Memory B cell (primary cell): ENCODE results near the gene RPS6KA2.
A peak's percentile ranks its signal among the peaks of the same experiment; 100 is the strongest.
"Not testable (repeated sequence)": the region's sequence is repeated elsewhere in the genome, so short reads cannot be mapped to it uniquely, and the experiment has no call there.

Experiments used
- ATAC-seq: fragments of 150-1000 bp; cut with Tn5 transposase; 2 replicates; pipeline ENCODE4 v1.10.0; 2021; ENCODE audit warnings: low read depth, mild to moderate bottlenecking, moderate library complexity
- DNase-seq, 2 donors: peaks; one replicate each; pipeline ENCODE4 v3.0.0; 2022; ENCODE audit warnings: low spot score in 2 of 2
- H3K27ac Mint-ChIP-seq: one replicate; pipeline ENCODE4 v1.8.0; 2022; ENCODE audit warnings: mild to moderate bottlenecking, moderate library complexity, mixed read lengths
- H3K27me3 Mint-ChIP-seq: one replicate; pipeline ENCODE4 v1.8.0; 2022; ENCODE audit warnings: mixed read lengths
- H3K36me3 Mint-ChIP-seq: one replicate; pipeline ENCODE4 v1.8.0; 2022; ENCODE audit warnings: mild to moderate bottlenecking, mixed read lengths
- H3K4me1 Mint-ChIP-seq: one replicate; pipeline ENCODE4 v1.8.0; 2022; ENCODE audit warnings: mixed read lengths
- H3K4me3 Mint-ChIP-seq: one replicate; pipeline ENCODE4 v1.8.0; 2022; ENCODE audit warnings: mild to moderate bottlenecking, moderate library complexity, mixed read lengths
- H3K9me3 Mint-ChIP-seq: one replicate; pipeline ENCODE4 v1.8.0; 2022; ENCODE audit warnings: mixed read lengths

The RPS6KA2 gene

GRCh38 chr6:166539011-166539385 is 88.1 kb downstream of the RPS6KA2 start:
- not testable (repeated sequence) for H3K9me3 Mint-ChIP-seq, H3K27ac Mint-ChIP-seq

GRCh38 chr6:166538297-166539010 is 88.6 kb downstream of the RPS6KA2 start:
- ATAC-seq (no peak), DNase-seq (no peak)
- Mint-ChIP-seq H3K4me1 (peaks cover 13% of the 10 kb centered on the region), H3K4me3 (no peak overlapping the region), H3K36me3 (peaks cover 3% of the 10 kb centered on the region), H3K27ac (no peak overlapping the region), H3K27me3 (no peaks in the 10 kb centered on the region), H3K9me3 (no peaks in the 10 kb centered on the region)

More at GRCh38 chr6:166539011-166539385, 88.1 kb downstream of the RPS6KA2 start:
- H3K36me3 Mint-ChIP-seq, H3K4me3 Mint-ChIP-seq, H3K27me3 Mint-ChIP-seq, ATAC-seq, DNase-seq: not testable (repeated sequence)
- peaks cover 13% of the 10 kb centered on the region for H3K4me1 Mint-ChIP-seq

GRCh38 chr6:166534658-166535406 is 92.2 kb downstream of the RPS6KA2 start:
- no peaks in the 10 kb centered on the region for H3K4me1 Mint-ChIP-seq
- H3K27ac Mint-ChIP-seq = no peak overlapping the region
- DNase-seq = no peak
- no peaks in the 10 kb centered on the region for H3K9me3 Mint-ChIP-seq
- ATAC-seq = no peak
- peaks cover 7% of the 10 kb centered on the region for H3K36me3 Mint-ChIP-seq
- H3K4me3 Mint-ChIP-seq = no peak overlapping the region
- no peaks in the 10 kb centered on the region for H3K27me3 Mint-ChIP-seq

DNA sequence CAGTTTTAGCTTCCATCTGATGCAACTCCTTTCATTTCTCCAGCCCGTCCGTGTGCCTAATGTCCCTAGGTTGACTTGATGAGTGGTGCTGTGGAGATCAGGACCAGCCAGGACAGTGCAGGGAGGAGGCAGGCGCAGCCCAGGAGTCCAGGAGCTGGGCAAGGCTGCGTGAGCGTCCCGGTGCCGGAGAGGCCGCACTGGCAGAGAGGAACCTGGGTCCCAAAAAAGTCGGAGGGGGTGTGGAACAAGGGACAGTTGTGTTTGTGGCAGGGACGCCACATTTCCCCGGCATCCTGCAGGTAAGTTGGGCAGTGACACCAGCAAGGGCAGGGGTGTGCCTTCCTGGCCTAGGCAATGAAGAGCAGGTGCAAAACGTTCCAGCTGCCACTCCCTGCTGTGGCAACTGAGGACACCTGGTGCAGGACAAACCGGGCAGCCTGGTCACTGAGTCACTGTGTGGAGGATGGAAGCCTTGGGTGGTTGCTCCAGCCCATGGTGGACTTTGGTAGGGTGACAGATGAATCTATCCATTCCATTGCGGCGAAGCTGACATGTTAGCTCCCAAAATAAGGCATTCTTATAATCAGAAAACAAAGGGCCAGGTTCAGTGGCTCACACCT is 93.7 kb downstream of the RPS6KA2 start:
- DNase-seq (no peak), ATAC-seq (no peak)
- Mint-ChIP-seq H3K9me3 (no peaks in the 10 kb centered on the region), H3K4me3 (no peak overlapping the region), H3K27ac (peak overlapping the region; percentile 24), H3K27me3 (no peaks in the 10 kb centered on the region), H3K4me1 (no peaks in the 10 kb centered on the region), H3K36me3 (peaks cover 10% of the 10 kb centered on the region)

GRCh38 chr6:166532302-166532701 is 94.7 kb downstream of the RPS6KA2 start:
- peaks cover 11% of the 10 kb centered on the region for H3K36me3 Mint-ChIP-seq
- DNase-seq (no peak), ATAC-seq (no peak)
- no peaks in the 10 kb centered on the region for H3K27me3 Mint-ChIP-seq
- no peak overlapping the region for H3K4me3 Mint-ChIP-seq
- H3K4me1 Mint-ChIP-seq = no peaks in the 10 kb centered on the region
- H3K27ac Mint-ChIP-seq = no peak overlapping the region
- H3K9me3 Mint-ChIP-seq = no peaks in the 10 kb centered on the region

- Mint-ChIP-seq H3K9me3 (no peaks in the 10 kb centered on the region), H3K36me3 (peaks cover 11% of the 10 kb centered on the region), H3K4me3 (no peak overlapping the region), H3K27ac (no peak overlapping the region), H3K4me1 (no peaks in the 10 kb centered on the region), H3K27me3 (no peaks in the 10 kb centered on the region)
- ATAC-seq = no peak
- DNase-seq = no peak
These were observed 96.6 kb downstream of the RPS6KA2 start for GRCh38 chr6:166530211-166531095.

DNA sequence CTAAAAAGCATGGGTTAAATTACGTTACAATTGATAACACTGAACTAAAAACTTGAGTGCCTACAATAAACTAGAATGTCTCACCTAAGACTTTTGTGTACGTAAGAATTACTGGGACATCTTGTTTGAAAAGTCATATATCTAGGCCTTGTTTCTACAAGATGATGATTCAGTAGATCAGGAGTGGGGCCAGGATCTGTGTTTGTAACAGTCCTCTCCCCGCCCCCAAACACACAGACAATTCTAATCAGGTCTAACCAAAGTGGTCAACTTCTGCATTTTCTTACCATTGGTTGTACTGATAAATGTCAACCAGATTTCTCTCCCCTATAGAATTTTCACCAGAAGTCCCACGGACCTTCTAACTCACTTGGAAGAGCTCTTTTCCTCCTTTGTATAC is 97.5 kb downstream of the RPS6KA2 start:
- no peaks in the 10 kb centered on the region for H3K9me3 Mint-ChIP-seq
- ATAC-seq (no peak), DNase-seq (no peak)
- H3K4me1 Mint-ChIP-seq = no peaks in the 10 kb centered on the region
- H3K4me3 Mint-ChIP-seq = no peak overlapping the region
- H3K27ac Mint-ChIP-seq = no peak overlapping the region
- H3K36me3 Mint-ChIP-seq = peaks cover 13% of the 10 kb centered on the region
- H3K27me3 Mint-ChIP-seq = no peaks in the 10 kb centered on the region

GRCh38 chr6:166529058-166529457 is 98.0 kb downstream of the RPS6KA2 start:
- not testable (repeated sequence) for DNase-seq, H3K27ac Mint-ChIP-seq, H3K4me3 Mint-ChIP-seq, H3K9me3 Mint-ChIP-seq, H3K27me3 Mint-ChIP-seq, ATAC-seq, H3K4me1 Mint-ChIP-seq
- H3K36me3 Mint-ChIP-seq = peaks cover 13% of the 10 kb centered on the region

- peaks cover 10% of the 10 kb centered on the region for H3K36me3 Mint-ChIP-seq
- no peaks in the 10 kb centered on the region for H3K9me3 Mint-ChIP-seq
- no peak overlapping the region for H3K4me3 Mint-ChIP-seq
- H3K27ac Mint-ChIP-seq = no peak overlapping the region
- ATAC-seq (no peak), DNase-seq (no peak)
- H3K27me3 Mint-ChIP-seq = no peaks in the 10 kb centered on the region
- no peaks in the 10 kb centered on the region for H3K4me1 Mint-ChIP-seq
These were observed 99.2 kb downstream of the RPS6KA2 start for GRCh38 chr6:166527849-166528248.

- no peaks in the 10 kb centered on the region for H3K9me3 Mint-ChIP-seq
- peaks cover 11% of the 10 kb centered on the region for H3K36me3 Mint-ChIP-seq
- no peaks in the 10 kb centered on the region for H3K27me3 Mint-ChIP-seq
- ATAC-seq (no peak), DNase-seq (no peak)
- H3K4me1 Mint-ChIP-seq = no peaks in the 10 kb centered on the region
- H3K4me3 Mint-ChIP-seq = no peak overlapping the region
- H3K27ac Mint-ChIP-seq = no peak overlapping the region
These were observed 100.1 kb downstream of the RPS6KA2 start for GRCh38 chr6:166526937-166527336.

GRCh38 chr6:166525567-166525966 is 101.5 kb downstream of the RPS6KA2 start:
- DNase-seq = no peak
- peaks cover 4% of the 10 kb centered on the region for H3K9me3 Mint-ChIP-seq
- no peak overlapping the region for H3K4me3 Mint-ChIP-seq
- H3K27me3 Mint-ChIP-seq = no peaks in the 10 kb centered on the region
- no peak for ATAC-seq
- no peak overlapping the region for H3K27ac Mint-ChIP-seq
- H3K4me1 Mint-ChIP-seq = no peaks in the 10 kb centered on the region
- H3K36me3 Mint-ChIP-seq = peaks cover 19% of the 10 kb centered on the region

DNA sequence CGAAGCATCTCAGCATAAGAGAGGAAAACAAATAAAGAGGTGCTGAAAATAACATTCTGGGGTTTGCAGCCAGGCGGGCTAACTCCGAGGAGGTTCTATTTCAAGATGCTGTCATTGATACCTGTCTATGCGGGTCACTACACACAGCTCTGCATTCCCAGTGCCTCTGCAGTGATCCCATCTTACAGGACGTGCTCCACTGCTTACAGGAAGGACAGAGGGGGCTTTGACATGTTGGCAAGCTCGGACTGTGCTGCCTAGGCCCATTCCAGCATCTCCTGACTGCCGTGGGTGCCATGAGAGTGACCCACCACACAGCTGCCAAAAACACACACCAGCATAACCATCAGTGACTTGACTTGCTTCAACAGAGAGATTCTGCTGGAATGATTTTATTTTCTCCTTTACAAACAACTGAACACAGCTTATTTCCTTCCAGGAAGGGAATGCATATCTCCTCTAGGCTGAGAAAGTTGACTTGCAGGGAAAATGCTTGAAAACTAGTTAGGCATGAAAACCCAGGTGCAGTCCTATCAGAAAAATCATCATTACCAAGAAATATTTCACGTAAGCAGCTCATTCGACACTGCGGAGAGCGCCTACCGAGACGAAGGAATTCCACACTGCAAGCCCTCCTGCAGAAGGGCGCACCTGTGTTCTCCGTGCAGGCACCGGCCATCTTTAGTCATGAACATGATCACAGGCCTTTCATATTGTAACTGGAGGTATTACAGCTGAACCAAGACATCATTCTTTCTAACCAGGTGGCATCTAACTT is 103.1 kb downstream of the RPS6KA2 start:
- no peak for DNase-seq
- ATAC-seq = no peak
- Mint-ChIP-seq H3K27me3 (no peaks in the 10 kb centered on the region), H3K27ac (no peak overlapping the region), H3K9me3 (peaks cover 4% of the 10 kb centered on the region), H3K36me3 (peaks cover 18% of the 10 kb centered on the region), H3K4me3 (no peak overlapping the region), H3K4me1 (no peaks in the 10 kb centered on the region)
